MM.1S (cell line): ENCODE data around the gene TMEM235.

Source experiments
- CTCF ChIP-seq: fragments of 300-600 bp; sonication (generic); IDR thresholded peaks from 2 replicates; pipeline ENCODE4 v1.5.1; 2016; ENCODE audit warnings: antibody characterized with exemption, low read length, mixed read lengths
- EZH2 ChIP-seq: fragments of 300-600 bp; sonication (generic); optimal IDR thresholded peaks from 2 replicates; pipeline ENCODE3; 2017; ENCODE audit warnings: low read depth, mild to moderate bottlenecking, antibody characterized with exemption, low read length, mixed read lengths
- EZH2phosphoT487 ChIP-seq: fragments of 300-600 bp; sonication (generic); IDR thresholded peaks from 2 replicates; pipeline ENCODE4 v1.6.1; 2018; ENCODE audit warnings: antibody characterized with exemption, low read length

DNA sequence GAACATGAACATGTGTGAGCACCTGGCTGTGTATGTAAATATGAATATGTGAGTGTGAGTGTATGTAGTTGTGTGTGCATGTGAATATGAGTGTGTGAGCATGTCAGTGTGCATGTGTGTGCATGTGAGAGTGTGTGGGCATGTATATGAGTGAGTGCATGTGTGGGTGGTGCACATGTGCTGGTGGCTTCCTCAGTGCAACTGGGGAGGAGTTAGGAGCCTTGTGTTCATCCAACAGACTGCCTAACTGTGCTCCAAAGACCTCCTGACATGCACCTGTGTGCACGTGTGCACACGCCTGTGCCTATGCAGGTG lies 1.4 kb downstream of the TMEM235 start:
- TF ChIP-seq EZH2 (no peak), EZH2phosphoT487 (no peak), CTCF (no peak)
